ENCODE measurements around the gene TNNC2.
"Not testable (repeated sequence)": the region's sequence is repeated elsewhere in the genome, so short reads cannot be mapped to it uniquely, and the experiment has no call there.

DNA sequence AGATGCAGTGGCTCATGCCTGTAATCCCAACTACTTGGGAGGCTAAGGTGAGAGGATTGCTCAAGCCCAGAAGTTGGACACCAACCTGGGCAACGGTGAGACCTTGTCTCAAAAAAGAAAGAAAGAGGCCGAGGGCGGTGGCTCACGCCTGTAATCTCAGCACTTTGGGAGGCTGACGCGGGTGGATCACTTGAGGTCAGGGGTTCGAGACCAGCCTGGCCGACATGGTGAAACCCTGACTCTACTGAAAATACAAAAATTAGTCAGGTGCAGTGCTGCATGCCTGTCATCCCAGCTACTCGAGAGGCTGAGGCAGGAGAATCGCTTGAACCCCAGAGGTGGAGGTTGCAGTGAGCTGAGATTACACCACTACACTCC, 47.0 kb upstream of the TNNC2 start:
- TF ChIP-seq EZH2 (IDR thresholded peaks at IDR 0.05; ENCODE audit: insufficient read depth, poor library complexity, severe bottlenecking); EZH2phosphoT487 (IDR thresholded peaks at IDR 0.05; ENCODE audit: insufficient read depth, low read depth): not testable (repeated sequence)

Data from GM23248 (cell line).